HG03103 (cell line): ENCODE data around the gene DCLK2.

Experiments used
- ATAC-seq: cut with Tn5 transposase; IDR thresholded peaks from one replicate; pipeline ENCODE4 v1.9.1; 2021; ENCODE audit warnings: low read depth; ENCODE audit not compliant: unreplicated experiment

Gene DCLK2

DNA sequence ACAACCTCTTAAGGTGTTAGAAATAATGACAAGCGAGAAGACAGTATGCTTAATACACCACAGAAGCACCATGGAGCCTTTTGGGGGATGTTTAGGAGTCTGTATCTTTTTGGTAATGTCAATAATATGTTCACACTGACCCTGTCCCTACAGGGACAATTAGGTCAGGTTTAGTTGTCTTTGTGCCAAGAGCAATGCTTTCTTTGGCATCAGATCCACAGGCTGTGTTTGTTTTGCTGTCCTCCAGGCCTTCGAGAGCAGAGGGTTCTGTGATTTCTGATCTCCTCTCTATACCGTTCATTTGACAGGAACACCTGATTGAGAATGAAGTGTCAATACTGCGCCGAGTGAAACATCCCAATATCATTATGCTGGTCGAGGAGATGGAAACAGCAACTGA is 153.8 kb downstream of the DCLK2 start:
- ATAC-seq, result no peak

DNA sequence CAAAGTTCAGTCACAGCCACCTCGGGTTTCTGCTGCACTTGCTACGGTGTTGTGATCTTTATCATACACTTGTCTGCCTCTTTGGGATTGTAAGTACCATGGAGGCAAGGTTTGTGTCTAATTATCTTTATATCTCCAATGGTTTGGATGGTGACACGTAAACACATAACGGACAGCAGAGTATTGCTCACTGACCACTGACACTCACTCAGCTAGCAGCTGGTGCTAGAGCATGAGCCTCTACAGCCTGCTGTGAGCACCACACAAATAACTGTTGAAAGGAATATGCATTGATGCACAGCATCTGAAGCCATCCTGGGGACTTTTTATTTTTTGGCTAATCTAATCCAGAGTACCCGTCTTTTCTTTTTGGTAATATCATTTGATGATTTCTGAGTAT is 156.0 kb downstream of the DCLK2 start:
- no peak for ATAC-seq

DNA sequence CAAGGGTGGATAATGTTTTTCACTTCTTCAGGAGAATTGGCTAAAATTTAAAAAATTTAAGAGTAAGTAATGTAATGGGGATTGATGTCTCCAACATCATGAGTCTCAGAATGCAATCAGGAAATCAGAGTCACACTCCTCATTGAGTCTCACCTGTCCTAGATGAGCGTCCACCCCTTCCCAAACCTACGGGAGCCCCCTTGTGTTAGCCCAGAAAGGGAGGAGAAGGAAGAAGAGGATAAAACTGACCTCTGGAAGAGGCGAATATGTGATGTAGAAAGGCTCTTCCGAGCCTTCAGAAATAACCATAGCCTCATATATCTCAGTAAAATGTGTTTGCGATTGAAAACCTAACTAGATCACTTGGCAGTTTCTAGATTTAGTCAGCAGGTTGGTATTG is 157.1 kb downstream of the DCLK2 start:
- no peak for ATAC-seq

DNA sequence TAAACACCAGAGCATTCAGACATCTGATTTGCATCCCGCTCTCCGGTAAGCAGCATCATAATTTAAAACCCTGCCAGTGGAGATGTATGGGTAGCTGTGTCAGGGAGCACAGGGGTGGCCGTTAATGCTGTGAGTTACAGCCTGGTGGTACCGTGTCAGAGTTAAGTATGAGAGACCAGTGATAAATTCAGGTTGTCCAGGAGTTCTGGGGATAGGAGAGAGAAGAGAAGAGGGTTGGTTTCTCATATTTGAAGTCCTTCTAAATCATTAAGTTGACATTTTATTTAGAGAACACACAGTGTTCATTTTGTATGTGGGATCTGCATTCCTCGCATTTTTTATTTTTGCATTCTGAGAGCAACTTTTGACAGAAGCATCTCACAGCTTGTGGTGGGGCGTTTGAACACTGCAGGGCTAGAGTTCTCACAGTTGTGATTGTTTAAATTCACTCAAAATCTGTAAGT is 157.6 kb downstream of the DCLK2 start:
- no peak for ATAC-seq

DNA sequence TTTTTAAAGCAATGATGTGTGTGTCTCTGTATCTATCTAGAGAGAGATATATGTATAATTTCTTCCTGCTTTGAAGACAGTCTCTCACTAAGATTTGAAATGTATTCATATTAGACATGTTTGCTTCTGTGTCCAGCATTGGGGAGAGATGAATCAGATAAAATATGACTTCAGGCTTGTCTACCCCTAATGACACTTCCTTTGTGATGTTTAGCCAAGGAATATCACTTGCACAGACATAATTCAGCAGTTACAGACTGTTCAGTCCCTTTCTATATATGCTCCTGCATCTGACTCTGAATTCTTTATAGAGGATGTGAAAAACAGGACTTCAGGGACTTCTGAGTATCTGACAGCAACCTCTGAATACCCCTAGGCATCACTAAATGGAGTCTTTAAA is 158.4 kb downstream of the DCLK2 start:
- no peak for ATAC-seq

DNA sequence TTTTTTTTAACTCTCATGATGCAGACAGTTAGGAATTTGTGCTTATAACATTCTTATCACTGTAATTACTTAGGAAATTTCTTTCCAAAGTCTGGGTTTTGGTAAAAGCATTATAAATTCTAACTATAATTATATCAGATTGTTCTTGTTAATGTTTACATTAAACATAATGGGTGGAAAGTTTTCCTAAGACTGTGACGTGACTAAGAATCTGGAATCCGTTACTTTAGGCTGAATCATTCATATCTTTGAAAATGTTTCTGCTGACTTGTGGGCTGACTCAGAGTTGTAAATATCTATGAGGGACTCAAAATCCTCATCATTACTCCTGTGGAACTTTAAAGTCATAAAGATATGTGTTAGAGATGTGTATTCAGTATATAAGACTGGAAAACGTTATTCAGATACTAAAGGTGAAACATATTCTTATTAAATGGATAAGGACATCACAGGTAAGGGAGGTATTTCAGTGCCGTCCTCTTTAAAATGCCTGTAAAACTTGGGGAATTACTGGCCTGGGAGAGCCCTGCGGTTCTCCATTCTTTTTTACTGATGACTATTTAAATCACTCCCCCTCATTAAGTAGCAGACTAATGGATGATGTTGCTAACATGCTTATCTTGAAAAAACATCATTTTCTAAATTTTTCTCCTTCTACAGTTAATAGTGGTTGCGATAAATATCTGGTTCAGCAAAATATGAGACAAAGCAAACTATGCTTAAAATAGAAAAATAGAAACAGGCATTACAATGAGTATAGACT is 159.0 kb downstream of the DCLK2 start:
- no peak for ATAC-seq

DNA sequence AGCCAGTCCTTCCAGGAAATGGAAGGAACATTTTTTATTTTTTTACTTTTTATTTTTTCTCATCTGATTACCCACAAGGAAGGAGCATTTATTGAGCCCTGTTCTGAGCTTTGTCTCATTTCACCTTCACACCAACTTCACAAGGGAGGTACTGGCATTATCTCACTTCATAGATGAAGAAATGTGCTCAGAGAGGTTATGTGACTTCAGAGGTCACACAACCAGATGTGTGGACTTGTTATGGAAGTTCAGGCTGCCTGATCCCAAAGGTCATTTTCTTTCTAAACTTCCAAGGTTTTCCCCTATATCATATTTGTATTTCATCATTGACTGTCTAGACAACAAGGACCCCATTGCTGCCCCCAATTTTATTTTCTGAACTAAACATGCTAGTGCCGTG is 160.3 kb downstream of the DCLK2 start:
- no peak for ATAC-seq

DNA sequence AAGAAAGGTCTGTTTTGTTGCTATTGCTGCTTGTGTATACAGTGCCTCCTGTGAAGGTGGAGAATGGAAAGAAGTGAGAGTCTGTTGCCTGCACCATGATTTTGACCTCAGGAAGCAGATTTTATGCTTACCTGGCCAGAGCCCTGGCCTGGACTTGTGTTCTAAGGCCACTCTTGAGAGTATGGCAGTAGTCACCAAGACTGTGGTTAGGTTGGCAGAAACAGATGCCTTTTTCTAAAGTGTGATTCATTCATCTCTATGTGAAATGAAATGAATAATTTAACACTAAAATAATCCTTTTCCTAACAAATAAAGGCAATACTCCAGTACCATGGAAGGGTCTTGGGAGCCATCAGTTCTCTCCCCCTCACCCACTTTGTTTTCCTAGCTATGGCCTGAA is 161.8 kb downstream of the DCLK2 start:
- ATAC-seq, result no peak

DNA sequence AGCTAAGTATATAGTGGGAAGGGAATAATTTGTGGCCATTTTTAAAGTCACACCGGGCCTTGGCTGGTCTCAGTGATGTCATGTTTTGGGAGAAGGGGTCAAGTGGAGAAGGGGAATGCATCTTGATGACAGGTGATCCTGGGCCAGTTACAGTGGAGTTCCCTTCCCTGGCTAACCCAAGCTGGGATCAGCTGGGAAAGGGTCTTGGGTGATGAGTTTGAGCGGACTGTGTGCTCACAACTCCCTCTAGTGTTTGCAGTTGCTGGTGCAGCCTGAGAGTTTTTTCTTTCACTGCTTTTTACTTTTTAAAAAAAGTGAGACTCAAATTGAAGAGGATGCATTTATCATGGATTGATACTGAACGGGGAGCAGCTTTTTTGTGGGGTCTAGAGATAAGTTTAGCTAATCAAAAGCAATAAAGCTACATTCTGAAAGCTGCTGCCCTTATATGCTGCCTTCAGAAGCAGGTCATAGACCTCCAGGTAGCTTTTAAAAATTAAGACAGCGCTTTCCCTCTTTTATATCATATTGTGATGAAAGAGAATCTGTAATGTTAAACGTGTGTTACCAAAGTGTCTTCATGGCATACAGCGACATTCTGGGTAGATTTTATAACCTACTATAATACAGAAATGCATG is 164.7 kb downstream of the DCLK2 start:
- ATAC-seq, result no peak

DNA sequence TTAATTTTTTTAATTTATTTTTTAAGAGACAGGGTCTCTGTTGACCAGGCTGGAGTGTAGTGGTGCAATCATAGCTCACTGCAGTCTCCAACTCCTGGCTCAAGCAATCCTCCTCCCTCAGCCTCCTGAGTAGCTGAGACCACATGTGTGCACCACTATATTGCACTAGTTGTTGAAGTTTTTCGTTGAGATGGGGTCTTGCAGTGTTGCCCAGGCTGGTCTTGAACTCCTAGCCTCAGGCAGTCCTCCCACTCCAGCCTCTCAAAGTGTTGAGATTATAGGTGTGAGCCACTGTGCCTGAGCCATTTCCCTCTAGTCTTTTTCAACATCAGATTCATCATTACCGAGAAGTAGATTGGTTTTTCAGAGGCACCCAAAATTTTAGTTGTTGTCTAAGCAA is 165.7 kb downstream of the DCLK2 start:
- no peak for ATAC-seq

DNA sequence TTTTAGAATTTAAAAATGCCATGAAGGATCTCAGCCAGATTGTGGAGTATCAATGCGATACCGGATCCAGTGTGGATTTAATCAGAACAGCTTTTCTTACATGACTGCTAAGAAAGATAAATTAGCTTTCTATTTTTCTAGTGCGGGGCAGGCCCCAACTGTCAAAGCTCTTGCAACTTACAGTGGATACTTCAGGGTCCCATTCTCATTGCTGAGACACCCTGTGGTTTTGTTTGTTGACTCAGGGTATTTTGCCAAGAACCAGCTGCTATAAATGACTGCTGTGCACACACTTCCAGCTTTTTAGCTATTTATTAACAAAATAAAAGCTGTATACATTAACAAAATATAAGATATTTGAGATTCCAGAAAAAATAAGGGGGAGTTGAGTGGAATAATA is 166.4 kb downstream of the DCLK2 start:
- no peak for ATAC-seq

DNA sequence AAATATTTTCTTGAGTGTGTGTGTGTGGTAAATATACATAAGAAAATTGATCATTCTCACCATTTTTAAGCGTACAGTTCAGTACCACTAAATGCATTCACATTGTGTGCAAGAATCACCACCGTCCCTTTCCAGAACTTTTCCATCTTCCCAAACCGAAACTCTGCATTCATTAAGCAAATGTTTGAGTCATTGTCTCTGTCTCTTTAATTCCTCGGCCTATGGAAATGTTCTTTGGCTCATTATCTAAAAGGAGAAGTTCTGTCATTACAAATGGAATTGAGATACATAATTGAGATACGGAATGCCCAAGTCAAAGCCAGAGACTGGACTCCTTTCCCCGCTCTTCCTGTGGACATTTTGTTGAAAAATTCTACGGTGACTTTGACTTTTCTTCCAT is 168.9 kb downstream of the DCLK2 start:
- ATAC-seq, result no peak

DNA sequence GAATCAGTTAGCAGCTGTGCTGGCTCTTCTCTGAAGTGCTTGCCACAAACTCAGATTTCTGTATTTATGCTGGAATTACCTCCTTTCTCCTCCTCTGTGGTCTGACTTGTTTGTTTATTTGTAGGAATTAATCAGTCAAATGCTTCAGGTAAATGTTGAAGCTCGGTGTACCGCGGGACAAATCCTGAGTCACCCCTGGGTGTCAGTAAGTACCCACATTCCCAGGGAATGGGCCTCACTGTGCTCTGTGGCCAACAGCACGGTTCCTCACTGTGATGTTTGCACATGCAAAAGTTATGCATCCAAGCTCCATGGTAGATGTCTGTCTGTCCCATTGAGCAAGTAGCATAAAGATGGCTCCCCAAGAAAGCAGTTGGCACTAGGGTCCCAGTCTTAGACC is 169.9 kb downstream of the DCLK2 start:
- no peak for ATAC-seq

DNA sequence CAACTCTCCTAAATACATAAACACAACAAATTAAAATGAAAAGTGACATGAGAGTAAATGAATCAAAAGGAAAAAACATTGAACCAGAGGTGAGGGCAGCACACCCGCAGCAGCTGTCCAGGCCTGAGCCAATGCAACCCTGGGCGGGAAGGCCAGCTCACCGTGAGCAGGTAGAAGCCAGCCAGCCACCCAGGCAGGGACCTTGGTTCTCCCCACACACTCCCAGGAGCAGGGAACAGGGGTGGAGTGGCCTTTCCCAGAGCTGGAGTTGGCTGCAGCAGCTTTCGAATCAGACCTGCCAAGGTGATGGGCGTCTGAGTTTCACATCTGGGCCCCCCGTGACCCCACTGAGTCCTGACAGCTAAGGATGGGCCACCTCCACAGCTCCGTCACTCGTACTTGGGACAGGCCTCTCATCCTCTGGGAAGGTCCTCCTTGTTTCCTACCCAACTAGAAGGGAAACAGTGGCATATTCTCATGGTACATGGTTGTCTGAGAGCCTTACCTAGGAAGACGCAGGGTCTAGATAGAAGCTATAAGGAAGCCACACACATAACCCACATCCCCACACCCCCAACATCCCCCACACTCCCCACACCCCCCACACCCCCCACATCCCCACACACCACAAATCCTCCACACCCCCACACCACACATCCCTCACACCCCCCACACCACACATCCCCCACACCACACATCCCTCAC is 172.2 kb downstream of the DCLK2 start:
- no peak for ATAC-seq

DNA sequence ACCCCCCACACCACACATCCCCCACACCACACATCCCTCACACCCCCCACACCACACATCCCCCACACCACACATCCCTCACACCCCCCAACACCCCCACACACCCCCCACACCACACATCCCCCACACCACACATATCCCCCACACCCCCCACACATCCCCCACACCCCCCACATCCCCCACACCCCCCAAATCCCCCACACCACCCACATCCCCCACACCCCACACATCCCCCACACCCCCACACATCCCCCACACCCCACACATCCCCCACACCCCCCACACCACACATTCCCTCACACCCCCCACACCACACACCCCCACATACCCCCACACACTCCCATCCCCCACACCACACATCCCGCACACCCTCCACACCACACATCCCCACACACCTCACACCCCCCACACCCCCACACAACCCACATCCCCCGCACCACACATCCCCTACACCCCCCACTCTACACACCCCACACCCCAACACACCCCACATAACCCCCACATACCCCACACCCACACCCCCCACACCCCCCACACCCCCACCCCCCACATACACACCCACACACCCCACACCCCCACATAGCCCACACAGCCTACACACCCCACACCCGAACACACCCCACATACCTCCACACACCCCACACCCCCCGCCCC is 172.9 kb downstream of the DCLK2 start:
- ATAC-seq, result no peak

DNA sequence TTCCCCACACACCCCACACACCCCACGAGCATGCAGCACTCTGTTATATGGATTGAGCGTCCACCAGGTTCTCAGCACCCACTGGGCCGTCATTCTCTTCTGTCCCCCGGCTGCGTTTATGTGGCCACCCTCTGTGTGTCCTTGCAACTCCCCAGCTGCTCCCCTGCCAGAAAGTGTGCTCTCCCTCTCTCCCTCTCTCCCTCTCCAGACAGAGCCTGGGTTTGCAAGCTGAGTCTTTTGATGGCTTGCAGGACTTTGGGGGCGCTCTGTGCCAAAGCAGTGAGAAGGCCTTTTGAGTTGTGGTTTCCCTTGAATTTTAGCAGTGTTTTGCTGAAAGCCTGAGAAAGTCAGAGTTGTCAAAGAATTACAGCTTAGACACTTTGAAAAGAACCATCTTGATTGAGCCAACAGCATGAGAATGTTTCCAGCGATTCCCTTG is 173.5 kb downstream of the DCLK2 start:
- ATAC-seq, result no peak

DNA sequence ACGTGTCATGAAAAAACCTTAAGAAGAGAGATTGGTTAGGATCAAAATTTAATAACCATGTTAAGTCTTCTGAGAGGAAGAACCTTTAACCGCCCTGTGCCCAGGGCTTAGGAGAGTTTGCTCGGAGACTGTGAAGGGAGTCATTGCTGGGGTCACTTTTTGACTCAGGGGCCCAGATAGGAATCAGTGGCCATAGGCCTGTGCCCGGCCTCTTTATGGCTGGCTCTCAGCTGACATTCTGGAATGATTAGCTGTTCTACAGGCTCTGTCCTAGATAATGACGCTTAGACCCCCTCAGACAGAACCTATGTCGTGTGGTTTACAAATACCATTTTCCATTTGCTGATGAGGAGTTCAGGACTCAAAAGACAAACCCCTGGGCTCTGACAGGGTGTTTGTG is 174.1 kb downstream of the DCLK2 start:
- no peak for ATAC-seq

DNA sequence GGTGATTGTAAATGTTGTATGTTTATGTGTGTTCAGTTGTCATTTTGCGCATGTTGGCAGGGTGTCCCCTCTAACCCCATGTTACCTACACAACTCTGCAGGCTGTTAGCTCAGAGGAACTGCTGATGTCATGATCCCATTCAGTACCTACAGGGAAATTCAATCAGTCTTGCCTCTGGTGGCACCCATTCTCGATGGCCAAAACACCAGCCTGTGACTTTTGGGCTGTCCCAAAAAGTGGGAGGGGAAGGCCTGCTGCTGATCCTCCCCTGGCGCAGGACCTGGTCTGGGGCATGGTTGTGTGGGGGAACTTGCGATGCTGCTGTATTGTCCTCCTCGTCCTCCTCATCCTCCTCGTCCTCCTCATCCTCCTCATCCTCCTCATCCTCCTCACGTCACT is 174.5 kb downstream of the DCLK2 start:
- ATAC-seq, result no peak

DNA sequence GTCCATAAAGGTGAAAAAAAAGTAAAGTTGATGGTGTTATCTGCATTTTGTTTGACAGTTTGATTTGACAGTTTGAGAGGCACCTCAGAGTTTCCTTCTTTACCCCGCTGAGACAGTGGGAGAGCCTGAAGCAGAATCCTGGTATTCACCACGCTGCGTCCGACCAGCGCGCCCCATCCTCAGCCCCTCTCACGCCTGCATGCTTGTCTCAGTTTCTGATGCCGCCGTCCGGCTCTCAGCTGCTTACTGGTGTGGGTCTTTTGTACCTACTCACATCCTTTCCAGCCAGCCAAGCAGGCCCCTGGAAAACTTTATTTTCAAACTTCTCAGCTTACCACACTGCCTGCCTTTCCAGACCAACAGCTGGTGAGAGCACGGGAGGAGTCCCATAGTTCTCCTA is 175.2 kb downstream of the DCLK2 start:
- no peak for ATAC-seq

DNA sequence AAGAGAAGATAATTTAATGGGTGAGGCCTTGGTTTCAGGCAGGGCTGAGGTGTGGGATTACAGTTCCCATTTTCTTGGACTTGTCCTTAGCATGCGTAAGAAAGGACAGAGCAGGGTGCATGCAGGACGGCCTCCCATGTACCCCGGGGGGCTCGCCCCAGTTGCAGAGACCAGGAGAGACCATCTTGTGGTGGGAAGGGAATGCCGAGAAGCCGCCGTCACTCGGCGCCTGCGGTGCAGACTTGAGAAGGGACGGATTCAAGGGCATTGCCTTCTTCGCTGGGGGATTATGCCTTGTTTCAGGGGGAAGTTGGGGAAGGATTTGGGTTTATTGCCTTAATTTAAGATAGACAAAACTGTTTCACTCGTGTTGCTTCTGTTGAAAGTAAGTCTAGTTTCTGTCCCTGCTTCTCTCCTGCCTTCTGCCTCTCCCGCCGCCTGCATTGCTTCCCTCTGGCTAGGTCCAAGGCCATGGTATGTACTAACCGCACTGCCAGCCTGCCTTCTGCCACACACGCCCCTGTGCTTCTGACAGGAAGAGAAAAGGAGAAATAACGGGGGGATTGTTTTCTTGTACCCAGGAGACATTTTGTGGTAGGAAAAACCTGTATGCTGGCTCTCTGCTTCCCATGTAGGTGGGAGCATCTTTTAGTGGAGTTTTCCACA is 175.9 kb downstream of the DCLK2 start:
- ATAC-seq, result no peak
